Measurements from ENCODE around the gene PTPN2.
"Not testable (repeated sequence)": the region's sequence is repeated elsewhere in the genome, so short reads cannot be mapped to it uniquely, and the experiment has no call there.

The PTPN2 gene

DNA sequence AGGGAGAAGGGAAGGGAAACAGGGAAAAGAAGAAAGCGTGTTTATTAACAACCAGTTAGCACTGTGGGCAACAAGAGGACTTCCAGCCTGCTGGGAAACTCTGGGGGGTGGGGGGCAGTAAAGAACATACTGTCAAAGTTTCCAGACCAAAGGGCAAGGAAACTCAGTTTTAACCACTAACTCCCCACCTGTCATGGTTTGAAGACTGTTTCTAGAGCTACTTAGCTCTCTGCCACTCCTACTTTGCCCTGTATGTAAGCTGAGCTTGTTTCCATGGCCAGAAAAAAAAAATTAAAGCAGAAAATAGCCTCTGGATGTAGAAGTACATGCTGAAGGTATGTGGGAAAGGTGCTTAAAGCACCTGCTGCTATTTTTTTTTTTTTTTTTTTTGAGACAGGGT lies 11.0 kb upstream of the PTPN2 start:
- DNase-seq (ENCODE audit: extremely low read depth in 1 of 2, low read depth in 1 of 2), result no peak

DNA sequence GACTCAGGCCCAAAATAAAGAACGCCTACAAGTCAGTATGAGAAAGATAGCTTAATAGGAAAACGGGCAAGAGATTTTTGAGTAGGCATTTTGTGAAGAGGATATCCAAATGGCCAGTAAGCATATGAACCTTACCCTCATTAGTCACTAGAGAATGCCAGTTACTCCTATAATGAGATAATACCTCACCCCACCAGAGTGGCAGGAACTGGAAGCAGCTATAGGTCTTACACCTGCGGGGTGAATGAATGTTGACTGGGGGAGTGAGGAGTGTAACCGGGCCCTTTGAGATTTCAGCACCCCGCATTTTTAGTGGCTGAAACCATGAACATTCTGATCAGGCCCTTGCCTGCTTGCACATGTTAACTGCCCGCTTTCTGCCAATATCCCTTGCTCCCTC lies 7.5 kb upstream of the PTPN2 start:
- no peak for DNase-seq (ENCODE audit: extremely low read depth in 1 of 2, low read depth in 1 of 2)

DNA sequence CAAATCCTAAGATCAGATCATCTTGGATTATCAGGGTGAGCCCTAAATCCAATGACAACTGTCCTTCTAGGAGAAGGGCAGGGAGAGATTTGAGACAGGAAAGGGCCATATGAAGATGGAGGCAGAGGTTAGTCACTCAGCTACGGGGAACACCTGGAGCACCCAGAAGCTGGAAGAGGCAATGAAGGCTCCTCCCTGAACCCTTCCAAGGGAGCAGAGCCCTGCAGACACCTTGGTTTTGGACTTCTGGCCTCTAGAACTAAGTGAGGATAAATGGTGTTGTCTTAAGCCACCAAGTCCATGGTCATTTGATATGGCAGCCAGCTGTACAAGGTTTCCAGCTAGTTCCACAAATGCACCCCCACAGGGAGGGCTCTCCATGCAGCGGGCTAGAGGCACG lies 6.9 kb upstream of the PTPN2 start:
- no peak for DNase-seq (ENCODE audit: extremely low read depth in 1 of 2, low read depth in 1 of 2)

DNA sequence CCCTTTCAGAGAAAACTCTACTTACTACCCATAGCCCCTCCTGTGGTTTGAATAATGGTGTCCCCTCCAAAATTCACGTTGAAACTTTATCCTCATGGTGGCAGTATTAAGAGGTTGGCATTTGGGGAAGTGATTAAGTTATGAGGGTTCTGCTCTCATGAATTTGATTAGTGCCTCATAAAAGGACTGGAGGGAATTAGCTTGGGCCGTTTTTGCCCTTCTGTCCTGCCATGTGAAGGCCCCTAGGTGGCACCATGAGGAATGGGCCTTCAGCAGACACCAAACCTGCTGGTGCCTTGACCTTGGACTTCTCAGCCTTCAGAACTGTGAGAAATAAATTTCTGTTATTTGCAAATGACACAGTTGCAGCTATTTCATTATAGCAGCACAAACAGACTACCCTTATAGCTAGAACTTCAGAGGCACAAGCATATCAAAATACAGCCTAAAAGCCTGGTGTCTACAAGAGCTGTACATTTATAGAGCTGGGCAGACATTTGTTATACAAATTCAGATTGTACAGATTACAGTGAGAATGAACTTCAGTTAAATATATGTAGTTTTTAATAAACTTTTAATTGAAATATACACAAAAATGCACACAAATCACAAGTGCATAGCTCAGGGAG lies 2.6 kb upstream of the PTPN2 start:
- DNase-seq (ENCODE audit: extremely low read depth in 1 of 2, low read depth in 1 of 2), result no peak

DNA sequence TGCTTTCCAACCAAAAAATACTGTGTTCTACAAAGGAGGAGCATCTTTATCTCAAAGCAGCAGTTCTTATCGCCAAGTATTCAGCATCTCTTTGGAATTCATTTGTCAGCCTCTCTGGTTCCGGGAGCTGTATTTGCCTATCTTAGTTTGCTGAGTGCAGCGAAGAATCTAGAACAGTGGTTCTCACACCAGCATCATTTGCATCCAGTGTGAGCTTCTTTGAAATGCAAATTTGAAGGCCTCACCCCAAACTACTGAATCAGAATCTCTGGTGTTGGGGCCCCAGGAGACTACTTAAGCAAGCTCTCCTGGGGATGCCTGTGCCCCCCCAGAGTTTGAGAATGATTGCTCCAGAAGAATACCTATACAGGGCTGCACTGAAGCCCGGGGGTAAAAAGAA lies 1.5 kb upstream of the PTPN2 start:
- no peak for DNase-seq (ENCODE audit: extremely low read depth in 1 of 2, low read depth in 1 of 2)

DNA sequence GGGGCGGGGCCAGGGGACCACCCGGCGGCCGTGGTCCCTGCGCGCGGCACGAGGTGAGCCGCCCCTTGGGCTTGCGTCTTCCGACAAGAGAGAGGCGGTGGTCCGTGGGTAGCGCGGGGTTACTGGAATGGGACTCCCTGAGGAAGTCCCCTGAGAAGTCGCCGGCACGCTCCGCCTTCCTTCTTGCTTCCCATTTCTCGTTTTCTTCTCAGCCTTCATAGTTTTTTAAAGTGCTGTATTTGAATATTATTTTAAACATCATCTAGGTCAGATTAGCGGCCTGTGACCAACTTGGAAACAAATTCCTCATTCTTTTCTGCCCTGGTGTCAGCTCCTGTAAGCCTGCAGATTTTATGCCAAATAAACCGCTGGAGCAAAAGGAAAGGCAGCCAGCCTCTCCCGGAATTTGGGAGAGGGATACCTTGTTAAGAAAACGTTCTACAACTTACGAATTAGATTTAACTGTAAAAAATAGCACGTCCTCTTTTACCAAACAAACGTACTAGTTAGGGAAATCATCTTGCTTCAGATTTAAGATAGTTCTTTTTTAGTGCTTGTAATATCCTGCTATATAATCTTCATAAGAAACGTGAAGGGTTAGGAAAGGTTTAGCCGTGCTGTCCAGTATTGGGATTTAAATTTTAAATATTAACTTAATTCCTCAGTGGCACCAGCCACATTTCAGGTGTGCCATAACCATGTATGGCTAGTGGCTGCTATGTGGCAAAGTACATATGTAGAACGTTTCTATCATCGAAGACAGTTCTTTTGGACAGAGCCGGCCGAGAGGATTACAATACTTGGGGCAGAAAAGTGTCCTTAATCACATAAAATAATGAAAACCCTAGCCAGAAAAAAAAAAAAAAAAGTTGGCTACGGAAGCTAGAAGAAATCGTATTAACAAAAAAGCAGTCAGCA lies 628 bp upstream of the PTPN2 start:
- DNase-seq (ENCODE audit: extremely low read depth in 1 of 2, low read depth in 1 of 2), result no peak

DNA sequence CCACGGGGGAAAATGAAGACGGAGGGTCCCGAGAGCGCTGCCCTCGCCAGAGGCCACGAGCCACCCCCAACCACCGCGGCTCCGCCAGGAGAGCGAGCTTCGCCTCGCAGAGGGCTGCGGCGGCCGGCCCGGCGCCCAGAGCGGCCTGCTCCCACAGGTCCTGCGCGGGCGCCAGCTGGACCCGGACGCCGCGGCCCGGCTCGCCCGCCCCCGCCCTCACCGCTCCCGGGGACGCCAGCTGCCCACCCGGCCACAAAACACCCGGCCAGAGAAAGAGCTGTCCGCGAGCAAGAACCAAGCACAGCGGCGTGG lies 709 bp downstream of the PTPN2 start:
- no peak for DNase-seq (ENCODE audit: extremely low read depth in 1 of 2, low read depth in 1 of 2)

DNA sequence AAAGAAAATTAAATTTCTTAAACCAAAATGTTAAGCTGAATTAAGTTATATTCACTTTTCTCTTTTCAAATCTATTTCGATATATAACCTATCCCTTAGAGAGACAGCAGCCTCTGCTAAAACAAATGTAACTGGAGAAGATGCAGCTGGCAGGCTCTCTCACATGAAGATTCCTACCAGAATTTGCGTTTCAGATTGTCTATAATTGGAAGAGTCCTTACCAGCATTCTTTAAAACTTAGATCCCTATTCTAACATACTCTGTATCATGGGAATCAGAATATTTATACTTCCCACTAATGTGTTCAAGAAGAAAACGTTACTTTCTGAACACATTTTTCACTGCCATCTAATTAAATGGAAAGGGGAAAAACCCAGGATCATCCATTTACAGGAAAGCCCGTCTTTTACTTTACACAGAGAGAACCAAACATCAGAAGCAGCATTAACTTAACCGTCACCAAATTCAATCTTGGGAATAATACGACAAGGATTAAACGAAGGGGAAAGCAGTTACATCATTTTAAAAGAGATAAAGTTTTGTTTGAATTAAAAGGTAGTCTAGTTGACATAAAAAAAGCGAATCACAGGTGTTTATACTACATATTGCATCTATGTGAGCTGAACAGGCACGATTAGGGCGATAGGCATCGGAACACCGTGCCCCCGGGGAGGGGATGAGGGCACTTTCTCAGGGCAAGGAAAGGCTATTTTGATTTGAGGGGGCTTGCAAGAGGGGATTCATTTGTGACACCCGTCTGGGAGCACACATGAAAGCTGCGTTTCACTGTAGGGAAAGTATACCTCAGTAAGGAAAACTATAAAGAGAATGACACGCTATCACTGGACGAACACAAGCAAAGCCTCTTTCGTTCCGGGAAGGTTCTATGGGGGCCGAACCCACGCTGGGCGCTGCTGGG lies 1.3 kb downstream of the PTPN2 start:
- no peak for DNase-seq (ENCODE audit: extremely low read depth in 1 of 2, low read depth in 1 of 2)

DNA sequence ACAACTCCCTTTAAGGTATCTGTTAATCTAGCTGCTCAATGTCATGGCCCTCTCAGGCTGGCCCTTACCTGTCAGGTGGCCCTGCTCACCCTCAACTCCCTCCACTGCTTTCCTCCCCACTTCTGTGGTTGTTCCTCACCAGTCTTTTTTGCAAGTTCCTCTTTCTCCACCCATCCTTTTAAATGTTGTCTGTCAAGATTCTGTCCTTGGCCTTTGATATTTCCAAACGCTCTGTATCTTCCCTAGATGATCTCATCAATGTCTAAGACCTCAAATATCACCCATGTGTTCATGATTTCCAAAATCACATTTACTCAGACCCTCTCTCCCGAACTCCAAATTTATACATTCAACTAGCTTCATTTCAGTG lies 3.5 kb downstream of the PTPN2 start:
- DNase-seq (ENCODE audit: extremely low read depth in 1 of 2, low read depth in 1 of 2), result no peak

DNA sequence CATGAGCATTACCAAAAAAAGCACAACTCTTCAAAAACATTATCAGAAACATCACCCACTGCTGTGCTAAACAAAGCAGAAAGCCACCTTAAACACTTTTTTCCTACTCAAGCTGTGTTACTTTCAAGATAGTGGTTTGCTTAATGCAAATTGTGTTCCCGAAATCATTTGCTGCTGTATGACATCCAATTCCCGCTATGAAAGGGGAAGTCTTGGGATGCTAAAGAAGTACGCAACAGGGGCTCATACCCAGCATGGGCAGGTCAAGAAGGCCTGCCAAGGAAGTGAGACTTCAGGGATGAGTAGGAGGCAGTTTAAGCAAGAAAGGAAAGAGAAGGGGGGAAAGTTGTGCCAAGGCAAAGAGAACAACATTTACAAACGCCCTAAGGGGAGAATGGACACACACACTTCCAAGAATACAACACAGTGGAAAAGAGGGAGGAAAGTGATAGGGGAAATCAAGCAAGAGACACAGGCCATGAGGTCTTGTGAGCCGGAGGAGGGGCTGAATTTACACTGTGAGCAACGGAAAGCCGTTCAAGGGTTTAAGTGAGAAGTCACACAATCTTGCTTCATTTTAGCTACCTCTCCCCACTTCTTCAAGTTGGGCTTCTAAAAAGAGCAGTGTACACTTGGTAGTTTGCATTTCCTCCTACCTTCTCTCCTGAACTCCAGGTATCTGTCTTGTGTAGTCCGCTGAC lies 4.0 kb downstream of the PTPN2 start:
- DNase-seq (ENCODE audit: extremely low read depth in 1 of 2, low read depth in 1 of 2), result no peak

DNA sequence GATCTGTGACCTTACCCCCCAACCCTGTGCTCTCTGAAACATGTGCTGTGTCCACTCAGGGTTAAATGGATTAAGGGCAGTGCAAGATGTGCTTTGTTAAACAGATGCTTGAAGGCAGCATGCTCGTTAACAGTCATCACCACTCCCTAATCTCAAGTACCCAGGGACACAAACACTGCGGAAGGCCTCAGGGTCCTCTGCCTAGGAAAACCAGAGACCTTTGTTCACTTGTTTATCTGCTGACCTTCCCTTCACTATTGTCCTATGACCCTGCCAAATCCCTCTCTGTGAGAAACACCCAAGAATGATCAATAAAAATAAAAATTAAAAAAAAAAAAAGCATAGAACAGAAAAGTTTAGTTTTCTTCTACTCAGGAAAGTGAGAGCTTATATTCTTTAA lies 9.0 kb downstream of the PTPN2 start:
- DNase-seq (ENCODE audit: extremely low read depth in 1 of 2, low read depth in 1 of 2), result not testable (repeated sequence)

DNA sequence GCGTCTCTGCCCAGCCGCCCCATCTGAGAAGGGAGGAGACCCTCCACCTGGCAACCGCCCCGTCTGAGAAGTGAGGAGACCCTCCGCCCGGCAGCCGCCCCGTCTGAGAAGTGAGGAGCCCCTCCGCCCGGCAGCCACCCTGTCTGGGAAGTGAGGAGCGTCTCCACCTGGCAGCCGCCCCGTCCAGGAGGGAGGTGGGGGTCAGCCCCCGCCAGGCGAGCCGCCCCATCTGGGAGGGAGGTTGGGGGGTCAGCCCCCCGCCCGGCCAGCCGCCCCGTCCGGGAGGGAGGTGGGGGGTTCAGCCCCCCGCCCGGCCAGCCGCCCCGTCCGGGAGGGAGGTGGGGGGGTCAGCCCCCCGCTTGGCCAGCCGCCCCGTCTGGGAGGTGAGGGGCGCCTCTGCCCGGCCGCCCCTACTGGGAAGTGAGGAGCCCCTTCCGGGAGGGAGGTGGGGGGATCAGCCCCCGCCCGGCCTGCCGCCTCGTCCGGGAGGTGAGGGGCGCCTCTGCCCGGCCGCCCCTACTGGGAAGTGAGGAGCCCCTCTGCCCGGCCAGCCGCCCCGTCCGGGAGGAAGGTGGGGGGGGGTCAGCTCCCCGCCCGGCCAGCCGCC lies 10.0 kb downstream of the PTPN2 start:
- DNase-seq (ENCODE audit: extremely low read depth in 1 of 2, low read depth in 1 of 2), result not testable (repeated sequence)

DNA sequence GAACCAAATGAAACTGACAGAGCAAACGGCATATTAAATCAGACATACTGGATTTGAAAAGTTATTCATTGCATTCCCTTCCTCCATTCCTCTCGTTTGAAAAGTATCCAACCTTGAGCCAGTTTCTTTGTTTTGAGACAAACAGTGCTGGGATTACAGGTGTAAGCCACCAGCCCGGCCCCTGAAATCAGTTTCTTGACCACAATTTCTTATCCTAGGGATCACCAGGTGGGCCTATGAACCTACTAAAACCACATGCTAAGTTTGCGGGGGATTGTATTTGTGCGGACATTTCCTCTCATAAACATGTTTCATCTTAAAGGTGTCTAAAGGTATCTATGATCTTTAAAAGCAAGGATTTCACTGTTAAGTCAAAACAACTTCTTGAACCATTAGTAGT lies 11.6 kb downstream of the PTPN2 start:
- DNase-seq (ENCODE audit: extremely low read depth in 1 of 2, low read depth in 1 of 2), result no peak

DNA sequence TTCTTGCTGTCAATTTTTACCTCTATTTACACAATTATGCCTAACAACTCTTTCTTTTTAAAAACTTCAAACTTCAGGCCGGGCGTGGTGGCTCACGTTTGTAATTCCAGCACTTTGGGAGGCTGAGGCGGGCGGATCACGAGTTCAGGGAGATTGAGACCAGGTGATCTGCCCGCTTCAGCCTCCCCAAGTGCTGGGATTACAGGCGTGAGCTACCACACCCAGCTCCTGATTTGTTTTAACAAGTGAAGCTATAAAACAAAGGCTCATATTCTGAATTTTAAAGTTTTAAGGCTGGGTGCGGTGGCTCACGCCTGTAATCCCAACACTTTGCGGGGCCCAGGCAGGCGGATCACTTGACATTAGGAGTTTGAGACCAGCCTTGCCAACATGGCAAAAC lies 15.5 kb downstream of the PTPN2 start:
- no peak for DNase-seq (ENCODE audit: extremely low read depth in 1 of 2, low read depth in 1 of 2)

DNA sequence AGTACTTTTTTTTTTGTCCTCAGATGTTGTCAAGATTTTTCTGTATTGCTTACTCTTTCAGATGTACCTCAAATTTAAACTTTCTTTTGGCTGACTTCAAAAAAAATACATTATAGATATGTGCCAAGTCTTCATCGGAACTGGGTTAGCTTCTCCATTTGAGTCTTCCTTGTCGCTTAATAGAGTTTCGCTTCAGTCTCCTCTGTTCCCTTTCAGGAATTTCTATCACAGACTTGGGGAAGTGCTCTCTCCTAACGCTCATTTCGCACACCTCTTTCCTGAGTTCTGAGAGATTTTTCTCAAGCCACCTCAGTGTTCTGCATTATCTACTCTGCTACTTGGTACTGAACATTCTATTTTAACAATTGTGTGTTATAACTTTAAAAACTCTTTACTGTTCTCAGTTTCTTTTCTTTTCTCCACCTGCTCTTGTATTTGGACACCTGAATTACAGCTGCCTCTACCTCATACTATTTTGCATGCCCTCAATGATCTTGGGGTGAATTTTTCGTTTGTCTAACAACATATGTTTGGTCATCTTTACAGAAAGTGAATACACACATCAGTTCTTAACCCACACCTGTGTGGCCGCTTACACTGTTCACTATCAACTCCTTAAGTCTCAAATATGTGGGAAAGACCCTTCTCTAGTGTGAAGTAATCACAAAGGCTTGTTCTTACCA lies 16.5 kb downstream of the PTPN2 start:
- no peak for DNase-seq (ENCODE audit: extremely low read depth in 1 of 2, low read depth in 1 of 2)

DNA sequence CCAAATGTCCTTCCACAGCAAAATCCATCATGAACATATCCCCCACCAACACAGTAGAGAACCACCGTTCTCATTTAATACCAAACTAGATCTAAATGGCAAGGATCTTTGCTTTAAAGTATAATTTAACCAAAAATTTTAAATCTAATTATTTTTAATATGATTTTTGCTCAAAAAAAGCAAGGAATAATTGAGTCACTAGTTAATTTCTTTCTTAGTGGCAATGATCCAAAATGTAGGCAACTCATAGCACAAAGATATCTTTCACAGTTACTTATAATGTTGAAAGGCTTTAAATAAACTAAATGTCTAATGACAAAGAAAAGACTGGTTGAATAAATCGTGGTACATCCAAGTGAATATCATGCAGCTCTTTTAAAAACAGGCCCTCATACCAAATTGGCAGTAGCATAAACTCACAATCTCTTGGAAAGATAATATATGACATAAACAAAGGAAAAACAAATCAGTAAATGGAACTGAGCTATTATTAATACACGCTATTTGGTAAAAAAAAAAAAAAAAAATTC lies 20.3 kb downstream of the PTPN2 start:
- no peak for DNase-seq (ENCODE audit: extremely low read depth in 1 of 2, low read depth in 1 of 2)

DNA sequence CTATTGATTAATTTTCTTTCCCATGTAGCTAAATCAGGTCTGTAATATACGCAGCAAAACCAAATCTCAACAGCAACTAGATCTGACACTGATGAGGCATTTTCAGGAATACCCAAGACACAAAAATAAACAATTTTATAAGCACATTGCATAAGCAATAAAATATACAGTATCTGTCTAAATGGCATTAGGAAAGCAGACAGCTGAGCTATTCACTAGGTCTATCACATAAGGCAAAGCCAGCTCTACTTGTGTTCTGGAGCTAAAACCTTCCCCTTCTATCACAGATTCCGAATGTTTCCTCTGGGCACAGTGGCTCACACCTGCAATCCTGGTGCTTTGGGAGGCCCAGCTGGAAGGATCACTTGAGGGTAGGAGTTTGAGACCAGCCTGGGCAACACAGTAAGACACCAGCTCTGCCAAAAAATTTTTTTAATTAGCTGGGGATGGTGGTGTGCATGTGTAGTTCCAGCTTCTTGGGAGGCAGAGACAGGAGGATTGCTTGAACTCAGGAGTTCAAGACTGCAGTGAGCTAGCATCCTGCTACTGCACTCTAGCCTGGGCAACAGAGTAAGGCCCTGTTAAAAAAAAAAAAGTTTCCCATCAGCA lies 21.1 kb downstream of the PTPN2 start:
- DNase-seq (ENCODE audit: extremely low read depth in 1 of 2, low read depth in 1 of 2), result no peak

DNA sequence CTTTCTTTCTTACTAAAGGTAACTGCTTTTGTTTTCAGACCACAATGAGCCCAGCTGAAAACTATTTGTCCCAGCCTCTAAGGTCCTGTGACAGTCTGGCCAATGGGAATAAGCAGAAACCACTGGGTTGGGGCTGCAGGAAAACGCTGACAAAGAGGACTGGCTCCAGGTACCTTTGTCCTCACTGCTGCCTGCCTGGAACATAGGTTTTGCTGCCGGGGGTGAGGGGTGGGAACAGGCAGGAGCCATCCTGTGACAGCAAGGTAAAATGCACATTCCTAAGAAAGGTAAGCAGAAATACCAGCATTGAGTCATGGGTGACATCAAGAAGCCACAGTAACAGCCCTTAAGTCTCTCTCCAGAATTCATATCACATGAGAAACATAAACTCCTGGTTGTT lies 21.6 kb downstream of the PTPN2 start:
- no peak for DNase-seq (ENCODE audit: extremely low read depth in 1 of 2, low read depth in 1 of 2)

DNA sequence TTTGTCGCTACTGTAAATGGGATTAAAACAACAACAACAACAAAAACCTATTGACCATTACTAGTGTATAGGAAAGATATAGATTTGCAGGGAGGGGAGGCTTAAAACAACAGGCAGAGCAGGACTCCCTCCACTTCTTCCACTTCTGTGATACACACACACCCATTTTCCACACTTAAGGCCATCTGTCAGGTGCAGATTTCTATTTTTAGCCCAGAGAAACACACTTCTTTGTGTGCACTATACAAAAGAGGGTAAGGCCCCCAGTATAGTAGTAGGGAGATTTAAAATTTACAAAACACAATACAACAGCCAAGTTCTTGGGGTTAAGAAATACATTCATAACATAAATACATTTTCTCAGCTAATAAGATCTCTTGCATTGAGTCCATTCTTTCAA lies 22.4 kb downstream of the PTPN2 start:
- DNase-seq (ENCODE audit: extremely low read depth in 1 of 2, low read depth in 1 of 2), result no peak

Data from activated CD8-positive, alpha-beta memory T cell treated with anti-CD3 and anti-CD28 coated beads for 1 hour (primary cell).